NCI-H226 (cell line): ENCODE measurements around the gene IQSEC1.

Experiments
- DNase-seq: peaks from one replicate; pipeline ENCODE4 v3.0.0-alpha.2; 2015

IQSEC1 gene

GRCh38 chr3:13085081-13085845 is 12.0 kb upstream of the IQSEC1 start:
- DNase-seq: no peak

DNA sequence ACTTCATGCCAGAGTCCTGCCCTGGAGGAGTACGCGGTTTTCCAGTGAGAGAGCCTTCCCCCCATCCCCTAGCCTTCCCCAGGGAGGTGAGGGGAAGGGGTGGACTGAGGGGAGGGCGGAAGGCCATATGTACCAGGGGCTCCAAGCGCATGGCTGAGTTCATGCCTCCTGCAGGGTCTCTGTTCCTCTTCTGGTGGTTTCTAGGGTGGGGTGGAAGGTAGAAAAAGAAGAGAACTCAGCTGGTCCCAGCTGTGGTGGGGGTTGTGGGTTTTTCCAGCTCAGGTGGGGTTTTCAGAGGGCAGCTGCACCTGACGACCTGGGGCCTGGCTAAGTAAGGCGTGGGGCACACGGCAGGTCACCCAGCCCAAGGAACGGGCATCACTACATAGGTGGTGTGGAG is 10.7 kb upstream of the IQSEC1 start:
- DNase-seq: no peak

GRCh38 chr3:13083254-13083653 is 10.0 kb upstream of the IQSEC1 start:
- DNase-seq: no peak

GRCh38 chr3:13082677-13083076 is 9.4 kb upstream of the IQSEC1 start:
- no peak for DNase-seq

DNA sequence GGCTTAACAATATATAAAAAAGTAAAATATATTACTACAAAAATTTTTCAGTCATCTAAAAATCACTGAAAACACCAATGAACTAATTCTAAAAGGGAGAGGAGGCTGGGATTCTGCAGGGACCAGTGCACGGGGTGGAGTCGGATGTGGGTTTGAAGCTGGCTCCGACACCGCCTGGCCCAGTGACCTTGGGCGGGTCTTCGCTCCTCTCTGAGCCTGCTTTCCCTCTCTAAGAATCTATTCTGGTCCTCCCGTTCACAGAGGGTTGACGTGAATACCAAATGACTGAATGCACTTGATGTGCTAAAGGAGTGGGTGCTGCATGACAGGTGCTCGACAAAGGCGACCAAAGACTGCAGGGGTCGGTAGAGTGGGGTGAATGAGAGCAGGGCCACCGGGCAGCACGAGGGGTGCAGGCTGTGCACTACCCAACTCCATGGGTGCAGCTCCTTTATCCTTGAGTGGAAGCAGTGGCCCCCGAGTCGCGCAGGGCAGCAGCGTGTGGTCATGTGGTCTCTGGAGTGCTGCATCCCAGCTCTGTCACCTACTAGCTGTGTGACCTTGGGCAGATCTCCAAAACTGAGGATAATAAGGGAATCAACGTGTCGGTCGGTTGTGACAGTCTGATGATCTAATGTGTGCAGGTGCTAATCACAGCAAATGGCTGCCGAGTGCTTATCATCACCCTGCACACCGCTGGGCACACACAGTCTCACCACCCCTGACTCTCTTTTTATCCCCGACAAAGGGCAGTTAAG is 8.6 kb upstream of the IQSEC1 start:
- no peak for DNase-seq

GRCh38 chr3:13080591-13080990 is 7.4 kb upstream of the IQSEC1 start:
- no peak for DNase-seq

DNA sequence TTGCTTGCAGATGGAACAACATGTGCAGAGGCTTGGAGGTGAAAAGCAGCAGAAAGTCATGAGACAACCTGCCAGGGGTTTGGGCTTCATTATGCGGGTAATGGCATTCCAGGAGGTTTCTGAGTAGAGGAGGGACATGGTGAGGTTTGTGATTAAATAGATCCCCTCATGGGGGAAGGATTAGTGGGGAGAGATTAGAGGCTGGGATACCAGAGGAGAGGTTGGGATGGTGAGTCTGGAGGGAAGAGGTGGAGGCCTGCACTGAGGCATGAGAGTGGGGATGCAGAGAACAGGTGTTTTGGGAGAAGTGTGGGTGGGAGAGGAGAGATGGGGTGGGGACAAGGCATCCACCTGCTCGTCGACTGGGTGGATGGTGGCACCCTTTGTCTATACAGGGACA is 6.8 kb upstream of the IQSEC1 start:
- no peak for DNase-seq

GRCh38 chr3:13079510-13079909 is 6.3 kb upstream of the IQSEC1 start:
- no peak for DNase-seq

DNA sequence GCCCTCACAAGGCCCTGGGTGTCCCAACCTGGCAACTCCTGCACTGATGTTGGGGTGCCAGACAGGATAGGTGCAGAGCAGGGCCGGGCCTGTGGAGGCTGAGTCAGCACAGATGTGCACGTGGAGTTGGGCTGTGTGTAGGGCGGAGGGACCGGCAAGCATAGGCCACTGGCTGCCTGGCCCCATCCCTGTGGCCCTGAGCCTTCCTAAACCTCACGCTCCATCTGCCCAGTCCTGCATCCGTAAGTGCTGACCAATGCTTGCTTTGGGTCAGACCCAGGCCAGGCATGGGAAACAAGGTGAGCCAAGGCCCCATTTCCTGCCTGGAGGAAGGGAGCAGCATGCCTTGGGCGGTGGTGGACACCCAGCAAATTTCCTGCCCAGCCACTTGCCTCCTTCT is 5.8 kb upstream of the IQSEC1 start:
- no peak for DNase-seq

DNA sequence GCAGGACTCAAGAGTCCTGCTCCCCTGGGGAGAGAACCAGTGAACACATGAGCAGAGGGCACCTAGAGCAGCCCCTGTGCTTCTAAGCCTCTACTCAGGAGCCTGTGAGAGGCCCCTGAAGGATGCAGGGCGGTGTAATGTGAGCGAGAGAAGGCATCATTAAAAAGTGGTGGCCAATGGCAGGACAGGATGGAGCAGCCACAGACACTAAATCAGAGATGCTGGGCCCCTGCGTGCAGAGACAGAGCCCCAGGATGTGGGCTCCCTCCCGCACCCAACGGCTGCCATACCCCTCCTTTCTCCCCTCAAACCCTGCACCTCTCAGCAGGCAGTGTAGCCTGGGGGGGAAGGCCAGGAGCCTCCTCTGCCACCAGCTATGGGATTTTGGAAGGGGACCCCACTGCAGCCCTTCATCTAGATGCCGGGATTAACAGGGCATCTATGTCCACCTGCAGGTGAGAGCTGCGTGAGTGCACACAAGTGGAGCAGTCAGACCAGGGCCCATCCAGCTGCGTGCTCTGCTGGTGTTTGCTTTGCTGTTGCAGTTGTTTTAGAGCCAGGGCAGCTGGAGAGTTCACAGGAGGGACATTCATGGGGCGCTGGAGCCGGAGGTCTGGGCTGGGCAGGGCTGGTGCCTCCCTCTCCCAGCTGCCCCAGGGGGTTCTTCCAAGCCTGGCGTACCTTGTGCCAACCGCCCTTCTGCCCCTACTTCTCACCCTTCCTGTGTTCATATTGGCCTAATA is 5.1 kb upstream of the IQSEC1 start:
- no peak for DNase-seq

DNA sequence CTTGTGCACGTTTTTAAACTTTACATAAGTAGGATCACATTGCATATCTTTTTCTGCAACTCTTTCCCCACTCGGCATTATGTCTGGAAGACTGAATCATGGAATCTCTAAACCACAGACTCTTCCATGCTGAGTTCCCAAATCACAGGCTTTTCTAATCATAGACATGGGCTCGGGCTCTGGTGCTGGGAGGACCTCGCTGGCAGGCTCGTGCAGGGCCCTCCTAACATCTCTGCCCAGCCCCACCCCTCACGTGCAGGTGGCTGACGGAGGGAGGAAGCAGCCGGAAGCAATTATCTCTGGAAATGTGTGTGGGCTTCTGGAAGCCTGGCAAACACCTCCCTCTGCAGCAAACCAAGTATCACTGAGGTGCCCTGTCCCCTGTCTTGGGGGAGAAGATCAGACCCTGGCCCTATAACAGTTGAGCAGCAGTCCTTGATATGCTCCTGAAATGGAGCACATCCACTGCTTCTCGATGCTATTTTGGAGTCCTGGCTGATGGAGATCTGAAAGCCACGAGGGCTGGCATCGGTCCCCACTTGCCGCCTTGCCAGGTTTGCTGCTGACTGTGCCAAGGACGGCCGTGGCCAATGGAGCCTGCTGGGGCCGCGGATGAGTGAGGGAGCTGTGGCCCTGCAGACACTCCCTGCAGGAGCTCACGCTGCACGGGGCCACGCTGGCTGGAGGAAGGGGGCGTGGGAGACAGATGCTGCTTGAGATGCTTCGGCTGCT is 4.4 kb upstream of the IQSEC1 start:
- DNase-seq: no peak

DNA sequence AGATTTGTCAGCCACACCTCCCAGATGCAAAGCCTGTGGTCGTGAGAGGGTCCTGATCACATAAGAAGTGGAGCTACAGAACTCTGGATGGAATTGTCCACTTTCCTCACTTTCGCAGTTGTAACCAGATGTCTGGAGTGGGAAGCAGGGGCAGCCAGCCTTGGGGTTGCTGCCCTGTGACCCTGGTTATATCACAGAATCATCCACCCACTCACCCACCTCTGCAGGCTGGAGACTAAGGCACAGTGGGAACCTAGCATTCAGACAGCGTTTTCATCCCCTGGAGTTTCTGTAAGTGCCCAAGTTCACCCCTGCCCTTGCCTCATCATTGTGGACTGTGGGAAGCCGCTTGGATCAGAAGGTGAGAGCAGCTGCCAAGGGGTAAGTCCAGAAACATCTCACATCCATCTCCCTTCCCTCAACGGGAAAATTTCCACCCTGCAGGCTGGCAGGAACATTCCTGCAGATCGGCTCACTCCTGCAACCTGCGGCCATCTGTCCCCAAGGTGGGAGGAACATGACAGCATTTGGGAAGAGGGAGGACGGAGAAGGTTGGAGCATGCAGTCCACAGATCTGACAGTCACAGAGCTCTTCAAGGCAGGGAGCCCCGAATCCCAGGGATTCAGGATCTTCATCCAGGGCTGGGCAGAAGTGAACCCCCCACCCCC is 2.9 kb upstream of the IQSEC1 start:
- no peak for DNase-seq

DNA sequence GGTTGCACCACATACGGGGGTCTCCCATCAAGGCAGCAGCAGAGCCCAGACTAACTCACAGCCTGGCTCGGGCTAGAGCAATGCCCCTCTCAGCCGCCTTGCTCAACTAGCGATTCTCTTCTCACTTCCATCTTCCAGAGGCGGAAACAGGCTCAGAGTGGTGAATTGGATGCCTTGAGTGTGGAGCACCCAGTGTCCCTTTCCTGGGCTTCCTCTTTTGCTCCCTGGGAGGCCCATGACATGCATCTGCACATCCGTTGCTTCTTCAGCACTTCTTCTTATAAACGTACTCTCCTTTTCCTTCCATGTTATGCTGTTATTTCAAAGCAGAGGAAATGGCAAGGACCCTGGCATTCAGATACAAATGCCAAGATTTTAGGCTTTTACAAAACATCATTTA is 2.1 kb upstream of the IQSEC1 start:
- no peak for DNase-seq

GRCh38 chr3:13074006-13074375 is 762 bp upstream of the IQSEC1 start:
- DNase-seq: no peak

GRCh38 chr3:13072600-13073325 is 466 bp downstream of the IQSEC1 start:
- no peak for DNase-seq

DNA sequence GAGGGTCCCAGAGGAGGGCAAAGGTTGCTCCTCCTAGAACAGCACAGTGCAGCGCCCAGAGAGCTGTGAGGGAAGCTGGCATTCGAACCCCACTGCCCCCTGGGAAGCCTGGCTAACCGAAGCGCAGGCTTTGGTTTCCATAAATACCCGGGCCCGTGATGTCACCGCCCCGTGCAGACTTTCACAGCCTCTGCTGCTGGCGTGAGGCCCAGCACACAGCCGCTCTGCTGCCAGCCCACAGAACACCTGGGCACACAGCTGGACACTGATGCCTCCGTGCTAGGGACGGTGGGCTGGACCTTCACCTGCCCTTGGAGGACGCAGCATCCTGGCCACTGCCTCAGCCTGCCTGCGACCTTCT is 1.0 kb downstream of the IQSEC1 start:
- DNase-seq: no peak

- no peak for DNase-seq
Measured at GRCh38 chr3:13071695-13072094, 1.5 kb downstream of the IQSEC1 start.

GRCh38 chr3:13070391-13071070 is 2.7 kb downstream of the IQSEC1 start:
- DNase-seq: no peak

GRCh38 chr3:13069495-13069894 is 3.7 kb downstream of the IQSEC1 start:
- DNase-seq: no peak

DNA sequence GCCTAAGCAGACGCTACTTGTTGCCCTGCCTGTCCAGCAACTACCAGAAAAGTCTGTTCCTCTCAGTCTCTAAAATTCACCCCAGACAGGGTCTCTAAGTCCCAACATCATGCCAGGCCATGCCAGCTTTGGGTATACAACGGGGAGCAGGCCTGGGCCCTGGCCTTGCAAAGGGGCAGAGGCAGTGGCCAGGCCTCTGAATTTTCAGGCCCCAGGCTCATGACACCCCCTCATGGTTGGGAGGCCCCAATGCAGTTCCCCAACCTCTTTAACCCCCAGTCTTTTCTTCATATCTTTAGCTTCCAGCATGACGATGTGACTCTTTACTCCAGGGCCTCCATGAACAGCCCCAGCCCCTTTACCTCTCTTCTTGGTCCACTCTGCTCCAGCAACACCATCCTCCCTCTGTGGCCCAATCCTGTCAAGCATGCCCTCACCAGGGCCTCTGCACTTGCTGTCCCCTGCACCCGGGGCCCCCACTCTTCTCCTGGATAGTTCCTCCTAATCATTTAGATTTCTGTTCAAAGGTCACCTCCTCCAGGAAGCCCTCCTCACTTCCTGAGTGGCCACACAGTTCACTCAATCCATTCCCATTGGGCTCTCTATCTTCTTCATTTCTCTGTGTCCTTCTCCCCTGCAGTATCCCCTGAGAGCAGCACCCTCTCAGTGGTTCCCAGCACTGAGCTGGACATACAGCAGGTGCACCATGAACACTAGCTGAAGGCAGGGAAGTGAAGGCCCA is 4.8 kb downstream of the IQSEC1 start:
- DNase-seq: no peak

- no peak for DNase-seq
Measured at GRCh38 chr3:13067778-13068177, 5.5 kb downstream of the IQSEC1 start.
